Heart right ventricle (tissue), 16 donors: ENCODE results near the gene L2HGDH. TPM values are rescaled to one million over a fixed set of nuclear protein-coding genes. Genes with fewer than 3 reads are reported as not detected.
"Not testable (repeated sequence)": the region's sequence is repeated elsewhere in the genome, so short reads cannot be mapped to it uniquely, and the experiment has no call there.

Experiments
- ATAC-seq, 8 donors: fragments of 200-7000 bp; cut with Tn5 transposase; one replicate each; pipeline ENCODE4 v1.9.1; 2020; ENCODE audit warnings: mild to moderate bottlenecking in 8 of 8, moderate library complexity in 8 of 8, moderate number of reproducible peaks in 1 of 8
- DNase-seq, 2 donors: peaks; one replicate each; pipeline ENCODE4 v3.0.0-alpha.2; 2020
- H3K27ac ChIP-seq, 10 donors: fragments of 200-600 bp; sonication (generic) in 2 of 10; one replicate each; pipeline versions ENCODE4 v1.5.0 to v1.8.0; 2020 to 2022; ENCODE audit warnings: mild to moderate bottlenecking in 3 of 10
- H3K27me3 ChIP-seq, 7 donors: fragments of 200-600 bp; one replicate each; pipeline ENCODE4 v1.8.0; 2021 to 2022; ENCODE audit warnings: mild to moderate bottlenecking in 2 of 7
- H3K36me3 ChIP-seq, 9 donors: fragments of 200-600 bp; sonication (generic) in 1 of 9; one replicate each; pipeline versions ENCODE4 v1.5.0 to v1.8.0; 2020 to 2022; ENCODE audit warnings: mild to moderate bottlenecking in 2 of 9
- H3K4me1 ChIP-seq, 9 donors: fragments of 200-600 bp; sonication (generic) in 1 of 9; one replicate each; pipeline versions ENCODE4 v1.5.0 to v1.8.0; 2020 to 2022; ENCODE audit warnings: mild to moderate bottlenecking in 4 of 9
- H3K4me3 ChIP-seq, 10 donors: fragments of 200-600 bp; sonication (generic) in 2 of 10; one replicate each; pipeline versions ENCODE4 v1.5.0 to v1.8.0; 2020 to 2022; ENCODE audit warnings: mild to moderate bottlenecking in 7 of 10, moderate library complexity in 2 of 10
- H3K9me3 ChIP-seq, 11 donors: fragments of 200-600 bp in 10 of 11; sonication (generic) in 2 of 11; one replicate each; pipeline versions ENCODE4 v1.5.0 to v1.8.0; 2013 to 2022; ENCODE audit warnings: mild to moderate bottlenecking in 2 of 11, control low read depth in 1 of 11, moderate library complexity in 1 of 11
- CTCF ChIP-seq, 9 donors: fragments of 200-600 bp; sonication (generic) in 2 of 9; IDR thresholded peaks; one replicate each; pipeline versions ENCODE4 v1.5.0 to v1.8.0; 2021 to 2022; ENCODE audit warnings: antibody characterized with exemption in 9 of 9, mild to moderate bottlenecking in 5 of 9, moderate library complexity in 1 of 9
- WGBS, 2 donors: extraction: QIAGEN DNeasy Blood & Tissue Kit; methylation state at CpG; one replicate each; pipeline ENCODE4 v1.1.7; 2013; ENCODE audit warnings: inconsistent platforms in 1 of 2; 5-methylcytosine and 5-hydroxymethylcytosine counted together
- intact Hi-C, 10 donors: fragments of 100-400 bp; cut with DNase I; formaldehyde crosslinking; loops; one replicate each; pipeline versions ENCODE4 v1.11.1 to v1.14.2; 2022
- polyA plus RNA-seq, 2 donors: library from polyadenylated mRNA; stranded (reverse); fragments of 200-250 nt; gene quantifications; one replicate each; pipeline ENCODE4 v1.2.3, GENCODE V29; 2013
- total RNA-seq, 10 donors: library from RNA; stranded (reverse); fragmentation: NEBNext Ultra II Directional in 3 of 10; extraction: Animal tissue kit (Norgen Biotek cat#: 25700) in 3 of 10; gene quantifications; one replicate each; pipeline versions ENCODE4 v1.2.1 to v1.2.4, GENCODE V29; 2021 to 2023
- donor health status: Arrhythmogenic right ventricular cardiomyopathy.
- donor health status: ischemic (EF 13 %, LVEDD 7.1; RV severe dilation, severe dysfunction).
- donor health status: healthy with polysubstance abuse.
- donor health status: DM: no; HTN: yes; CAD: no.
- donor health status: DM: no; HTN: no; CAD: no.
- donor health status: ischemic (EF 25% LVEDD 6.9; RV normal size, moderate dysfunction).
- donor health status: ischemic (EF 25% LVEDD 5.7; RV mildly dilated, moderate dysfunction).
- donor health status: healthy.
- donor health status: DM: yes; HTN: yes; CAD: no.
- donor health status: Ischemic cardiomyopathy.
- donor health status: ischemic (EF 35%, LVEDD 5.7; RV mildly dilated, moderate dysfunction).
- donor health status: nonischemic (EF 11% LVEDD 7.7; RV severe dilation, severe dysfunction).
- donor health status: DM: yes; HTN: yes; CAD: no.
- donor health status: PGD.
- donor health status: ischemic (EF 29% LVEDD 5.4; RV normal size, mild dysfunction).
- donor health status: nonischemic (EF 23%, LVEDD 6.1; RV moderate dilation, normal function).

The L2HGDH gene
- total and polyA plus RNA-seq, 12 donors: 1.9 to 15.5 (median 11.6) TPM

GRCh38 chr14:50320283-50320682 lies 8.3 kb upstream of the L2HGDH start:
- TF ChIP-seq CTCF (IDR thresholded peaks at IDR 0.05): no peak
- H3K9me3 ChIP-seq: no peaks in the 10 kb centered on the region
- H3K4me3 ChIP-seq: no peak overlapping the region
- peak overlapping the region in 5 of 10 donors; percentile 53 to 78 (median 61) for H3K27ac ChIP-seq
- intact Hi-C loops: loop anchor here in 6 of 10 donors (2.0 to 5.0 kb wide), 4 partner anchors 77 to 215 kb away; partner anchors contain the start of genes MAP4K5 (in 3 of the 6) and CDKL1 (in 2 of the 6)
- H3K4me1 ChIP-seq: peaks cover 0 to 32% (median 15%) of the 10 kb centered on the region in 9 donors
- WGBS, 2 donors: 64 to 69% methylated on average over 8 of the region's 8 CpGs
- H3K27me3 ChIP-seq: no peaks in the 10 kb centered on the region
- DNase-seq (no peak), ATAC-seq (peak in 2 of 8 donors; percentile 41 to 49)
- peaks cover 0 to 28% (median 0%) of the 10 kb centered on the region in 9 donors for H3K36me3 ChIP-seq

DNA sequence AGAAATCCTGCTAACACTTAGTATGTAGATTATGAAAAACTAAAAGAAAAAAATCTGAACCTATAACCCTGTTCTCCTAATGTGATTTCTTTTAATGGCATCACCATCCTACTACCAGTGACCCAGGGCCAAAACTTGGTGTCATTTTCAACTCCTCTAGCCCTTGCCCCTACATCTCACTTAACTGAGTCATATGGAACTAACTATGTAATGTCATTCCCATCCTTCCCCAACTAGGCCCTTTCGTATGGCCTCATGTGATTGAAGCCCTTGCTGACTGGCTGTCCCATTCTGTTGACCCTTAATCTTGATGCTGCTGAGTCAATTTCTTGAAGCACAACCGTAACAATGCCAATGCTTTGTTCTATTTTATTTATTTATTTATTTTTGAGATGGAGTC lies 7.7 kb upstream of the L2HGDH start:
- Histone ChIP-seq H3K9me3 (no peaks in the 10 kb centered on the region), H3K4me1 (peaks cover 0 to 32% (median 15%) of the 10 kb centered on the region in 9 donors), H3K36me3 (peaks cover 0 to 23% (median 0%) of the 10 kb centered on the region in 9 donors), H3K4me3 (no peak overlapping the region), H3K27ac (no peak overlapping the region), H3K27me3 (no peaks in the 10 kb centered on the region)
- no peak for DNase-seq
- intact Hi-C loops: loop anchor here in 8 of 10 donors (2.0 to 5.0 kb wide), 4 partner anchors 78 to 215 kb away; partner anchors contain the start of genes MAP4K5 (in 5 of the 8) and CDKL1 (in 2 of the 8)
- no peak for TF ChIP-seq CTCF (IDR thresholded peaks at IDR 0.05)
- WGBS, 2 donors: 93 to 97% methylated on average over 2 of the region's 2 CpGs
- no peak for ATAC-seq

GRCh38 chr14:50319293-50319692 lies 7.3 kb upstream of the L2HGDH start:
- intact Hi-C loops: loop anchor here in 2 of 10 donors (2.0 to 5.0 kb wide), 2 partner anchors 213 to 214 kb away; partner anchors contain the start of gene MAP4K5 (in 2 of the 2)
- no peak for TF ChIP-seq CTCF (IDR thresholded peaks at IDR 0.05)
- Histone ChIP-seq H3K27ac (no peak overlapping the region), H3K4me1 (peaks cover 0 to 32% (median 15%) of the 10 kb centered on the region in 9 donors), H3K9me3 (no peaks in the 10 kb centered on the region), H3K36me3 (peaks cover 0 to 22% (median 0%) of the 10 kb centered on the region in 9 donors), H3K27me3 (no peaks in the 10 kb centered on the region), H3K4me3 (no peak overlapping the region)
- no peak for ATAC-seq
- DNase-seq: no peak
- 79 to 90% methylated on average over 1 of the region's 1 CpG for WGBS, 2 donors

GRCh38 chr14:50318031-50318626 lies 6.1 kb upstream of the L2HGDH start:
- H3K4me1 ChIP-seq: peaks cover 0 to 37% (median 22%) of the 10 kb centered on the region in 9 donors
- 42 to 53% methylated on average over 4 of the region's 4 CpGs for WGBS, 2 donors
- H3K36me3 ChIP-seq: peaks cover 0 to 12% (median 0%) of the 10 kb centered on the region in 9 donors
- no peaks in the 10 kb centered on the region for H3K27me3 ChIP-seq
- TF ChIP-seq CTCF (IDR thresholded peaks at IDR 0.05): peak; percentile 48 to 79 (median 58)
- DNase-seq: no peak
- no peak overlapping the region for H3K4me3 ChIP-seq
- no peak overlapping the region for H3K27ac ChIP-seq
- H3K9me3 ChIP-seq: no peaks in the 10 kb centered on the region
- intact Hi-C loops: loop anchor here in 2 of 10 donors (2.0 to 5.0 kb wide), 2 partner anchors 214 to 215 kb away; partner anchors contain the start of gene MAP4K5 (in 2 of the 2)
- ATAC-seq: no peak

- H3K9me3 ChIP-seq, H3K4me3 ChIP-seq, ATAC-seq, H3K27ac ChIP-seq, DNase-seq, H3K36me3 ChIP-seq, H3K27me3 ChIP-seq: not testable (repeated sequence)
- WGBS, 2 donors: 92% methylated on average over 3 of the region's 3 CpGs
- intact Hi-C loops: loop anchor here in 1 of 10 donors (5.0 kb wide), 1 partner anchor 82 kb away; the partner anchor contains the start of gene SOS2
- H3K4me1 ChIP-seq: peaks cover 0 to 29% (median 19%) of the 10 kb centered on the region in 9 donors
These were observed 2.1 kb upstream of the L2HGDH start for GRCh38 chr14:50314098-50314497.
